ENCODE results near the gene SP7. TPM values are rescaled to one million over a fixed set of nuclear protein-coding genes. Genes with fewer than 3 reads are reported as not detected.

The SP7 gene
- total RNA-seq, 1 experiment from 2014 or later = not detected

DNA sequence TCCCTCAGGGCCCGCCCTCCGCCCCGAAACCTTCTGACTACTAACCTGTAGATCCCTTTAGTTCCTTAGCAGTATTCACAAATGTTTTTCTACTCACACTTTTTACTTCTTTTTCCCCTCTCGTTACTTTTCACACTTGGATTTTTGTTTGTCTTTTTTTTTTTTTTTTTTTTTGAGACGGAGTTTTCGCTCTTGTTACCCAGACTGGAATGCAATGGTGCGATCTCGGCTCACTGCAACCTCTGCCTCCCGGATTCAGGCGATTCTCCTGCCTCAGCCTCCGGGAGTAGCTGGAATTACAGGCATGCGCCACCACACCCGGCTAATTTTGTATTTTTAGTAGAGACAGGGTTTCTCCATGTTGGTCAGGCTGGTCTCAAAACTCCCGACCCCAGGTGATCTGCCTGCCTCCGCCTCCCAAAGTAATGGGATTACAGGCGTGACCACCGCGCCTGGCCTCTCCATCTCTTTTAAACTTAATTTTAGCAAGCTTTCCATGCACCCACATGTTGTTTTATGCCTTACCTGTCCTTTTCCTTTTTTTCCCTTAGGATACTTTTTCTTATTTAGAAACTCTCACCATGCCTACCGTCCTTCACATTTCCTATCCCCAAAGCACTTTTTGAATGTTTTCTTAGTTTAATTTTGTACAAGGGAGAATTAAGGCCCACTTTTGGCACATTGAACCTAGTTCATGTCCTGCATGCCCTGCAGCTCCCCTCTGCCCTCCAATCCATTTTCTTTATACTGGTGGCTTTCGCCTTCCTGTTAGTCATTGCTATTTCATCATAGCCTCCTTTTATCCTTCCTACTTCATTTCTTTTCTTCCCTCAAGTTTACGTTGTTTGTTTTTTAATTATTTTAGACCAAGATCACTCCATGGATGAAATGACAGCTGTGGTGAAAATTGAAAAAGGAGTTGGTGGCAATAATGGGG lies 44.9 kb upstream of the SP7 start:
- Histone ChIP-seq H4K20me1 (ENCODE audit: insufficient read depth) (peaks cover 17% of the 10 kb centered on the region), H3K4me2 (peak overlapping the region; percentile 97), H3K9me2 (ENCODE audit: insufficient read depth) (no peaks in the 10 kb centered on the region), H3K4me1 (replicated peaks; ENCODE audit: insufficient read depth) (peaks cover 55% of the 10 kb centered on the region), H3K4me3 (peak overlapping the region; percentile 70), H3K79me2 (ENCODE audit: low read depth) (peaks cover 52% of the 10 kb centered on the region), H3K27me3 (ENCODE audit: insufficient read depth, low read depth) (no peaks in the 10 kb centered on the region), H3F3A (ENCODE audit: insufficient read depth, low read depth) (peaks cover 28% of the 10 kb centered on the region), H3K9me3 (ENCODE audit: insufficient read depth, low read depth) (no peaks in the 10 kb centered on the region), H3K27ac (peak overlapping the region; percentile 97), H2AFZ (no peak overlapping the region; the same call in 1 of the 2 replicates), H3K36me3 (ENCODE audit: low read depth) (peaks cover 27% of the 10 kb centered on the region)
- DNase-seq = peak in 1 of 2 experiments; percentile 67
- TSS peak; percentile 41 for BruUV-seq (replicated peaks)
- intact Hi-C loops (cut with micrococcal nuclease; ENCODE audit: unreplicated experiment) = loop anchor here (1.0 to 5.0 kb wide), 2 partner anchors 29 to 41 kb away; partner anchors contain the start of gene AMHR2
- TF ChIP-seq EZH2 (IDR thresholded peaks at IDR 0.05; ENCODE audit: low read depth) (no peak), CTCF (conservative IDR thresholded peaks at IDR 0.05) (no peak)
- POLR2A ChIA-PET (ENCODE audit: unreplicated experiment) = interaction anchor here (0.6 to 0.8 kb wide), 3 partner anchors 20 to 282 kb away, joined by 6 to 9 read pairs (median 8); no protein-coding TSS in a partner anchor
- CTCF ChIA-PET = interaction anchor here (0.6 to 4.4 kb wide), 7 partner anchors 14 to 835 kb away, joined by 3 to 24 read pairs (median 9); partner anchors contain the start of gene AAAS

- ChIA-PET POLR2A (ENCODE audit: unreplicated experiment) (interaction anchor here (0.6 to 0.9 kb wide), 6 partner anchors 13 to 435 kb away, joined by 3 to 8 read pairs (median 4); partner anchors contain the start of gene AAAS), CTCF (interaction anchor here (1.2 to 4.4 kb wide), 3 partner anchors 28 to 59 kb away, joined by 6 to 24 read pairs (median 16); no protein-coding TSS in a partner anchor)
- Histone ChIP-seq H3F3A (ENCODE audit: insufficient read depth, low read depth) (peaks cover 25% of the 10 kb centered on the region), H4K20me1 (ENCODE audit: insufficient read depth) (peaks cover 12% of the 10 kb centered on the region), H3K4me1 (replicated peaks; ENCODE audit: insufficient read depth) (peaks cover 47% of the 10 kb centered on the region), H3K4me3 (peak within 1 kb of the TSS; percentile 76), H3K9me2 (ENCODE audit: insufficient read depth) (no peaks in the 10 kb centered on the region), H3K27ac (peak within 1 kb of the TSS; percentile 97), H3K9me3 (ENCODE audit: insufficient read depth, low read depth) (no peaks in the 10 kb centered on the region), H3K36me3 (ENCODE audit: low read depth) (peaks cover 22% of the 10 kb centered on the region), H3K27me3 (ENCODE audit: insufficient read depth, low read depth) (no peaks in the 10 kb centered on the region), H2AFZ (peak within 1 kb of the TSS; percentile 85), H3K79me2 (ENCODE audit: low read depth) (peaks cover 44% of the 10 kb centered on the region), H3K4me2 (peak within 1 kb of the TSS; percentile 97)
- intact Hi-C loops (cut with micrococcal nuclease; ENCODE audit: unreplicated experiment) = loop anchor here (1.0 to 5.0 kb wide), 2 partner anchors 28 to 42 kb away; partner anchors contain the start of gene AMHR2
- no peak for TF ChIP-seq CTCF (conservative IDR thresholded peaks at IDR 0.05)
- TF ChIP-seq EZH2 (IDR thresholded peaks at IDR 0.05; ENCODE audit: low read depth) = no peak
- DNase-seq = peak; percentile 70 to 96
- BruUV-seq (replicated peaks) = no TSS peak
Measured at GRCh38 chr12:53380104-53380793, 44.1 kb upstream of the SP7 start, which contains the start of gene SP1. SP1 (plus strand) TSS chr12:53380176; CDS start chr12:53380292, 116 bp downstream.

All from PC-9 (cell line).